ENCODE measurements around the gene SLF2. TPM values are rescaled to one million over a fixed set of nuclear protein-coding genes. Genes with fewer than 3 reads are reported as not detected.

SLF2 gene
- total and polyA plus RNA-seq, 9 of the 15 experiments (the other 6 are each of a cell fraction or from before 2014, with no cell fraction given): 1.7 to 18.4 (median 7.8) TPM

- 0 out of 2 replicates have a peak, but pooled peaks have one; percentile 19 for TF ChIP-seq ZNF511 (CRISPR knock-in tag; IDR thresholded peaks at IDR 0.05)
- TF ChIP-seq FOS (IDR thresholded peaks at IDR 0.05; ENCODE audit: extremely low read depth, insufficient read length): no peak
- TF ChIP-seq HDAC6 (IDR thresholded peaks at IDR 0.05; ENCODE audit: low read depth, low read length): no peak
- no peak for TF ChIP-seq NFYB (IDR thresholded peaks at IDR 0.05; ENCODE audit: extremely low read depth, insufficient read length)
- TF ChIP-seq ETV6 (IDR thresholded peaks at IDR 0.05; ENCODE audit: borderline replicate concordance in 1 of 2, low read depth in 2 of 2, low read length in 1 of 2): no peak
- TF ChIP-seq ETV6 (CRISPR knock-in tag; IDR thresholded peaks at IDR 0.05; ENCODE audit: borderline replicate concordance): no peak
- TF ChIP-seq POLR3G (IDR thresholded peaks at IDR 0.05; ENCODE audit: extremely low read depth, insufficient read length, insufficient replicate concordance): no peak
- TF ChIP-seq TFE3 (CRISPR knock-in tag; IDR thresholded peaks at IDR 0.05): no peak
- TF ChIP-seq, protein P1, sequence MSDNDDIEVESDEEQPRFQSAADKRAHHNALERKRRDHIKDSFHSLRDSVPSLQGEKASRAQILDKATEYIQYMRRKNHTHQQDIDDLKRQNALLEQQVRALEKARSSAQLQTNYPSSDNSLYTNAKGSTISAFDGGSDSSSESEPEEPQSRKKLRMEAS (CRISPR knock-in tag; IDR thresholded peaks at IDR 0.05): peak; percentile 61
- peak; percentile 70 to 81 for TF ChIP-seq RAD21 (CRISPR knock-in tag; conservative IDR thresholded peaks at IDR 0.05 in 1 of 2, IDR thresholded peaks at IDR 0.05 in 1 of 2)
- TF ChIP-seq, protein P2, sequence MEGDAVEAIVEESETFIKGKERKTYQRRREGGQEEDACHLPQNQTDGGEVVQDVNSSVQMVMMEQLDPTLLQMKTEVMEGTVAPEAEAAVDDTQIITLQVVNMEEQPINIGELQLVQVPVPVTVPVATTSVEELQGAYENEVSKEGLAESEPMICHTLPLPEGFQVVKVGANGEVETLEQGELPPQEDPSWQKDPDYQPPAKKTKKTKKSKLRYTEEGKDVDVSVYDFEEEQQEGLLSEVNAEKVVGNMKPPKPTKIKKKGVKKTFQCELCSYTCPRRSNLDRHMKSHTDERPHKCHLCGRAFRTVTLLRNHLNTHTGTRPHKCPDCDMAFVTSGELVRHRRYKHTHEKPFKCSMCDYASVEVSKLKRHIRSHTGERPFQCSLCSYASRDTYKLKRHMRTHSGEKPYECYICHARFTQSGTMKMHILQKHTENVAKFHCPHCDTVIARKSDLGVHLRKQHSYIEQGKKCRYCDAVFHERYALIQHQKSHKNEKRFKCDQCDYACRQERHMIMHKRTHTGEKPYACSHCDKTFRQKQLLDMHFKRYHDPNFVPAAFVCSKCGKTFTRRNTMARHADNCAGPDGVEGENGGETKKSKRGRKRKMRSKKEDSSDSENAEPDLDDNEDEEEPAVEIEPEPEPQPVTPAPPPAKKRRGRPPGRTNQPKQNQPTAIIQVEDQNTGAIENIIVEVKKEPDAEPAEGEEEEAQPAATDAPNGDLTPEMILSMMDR (IDR thresholded peaks at IDR 0.05 in 2 of 3, conservative IDR thresholded peaks at IDR 0.05 in 1 of 3; ENCODE audit: insufficient read depth in 2 of 3, low read depth in 1 of 3, low read length in 3 of 3): peak; percentile 83 to 87 (median 86)
- no peak for TF ChIP-seq ZNF584 (CRISPR knock-in tag; IDR thresholded peaks at IDR 0.05; ENCODE audit: low read depth)
- TF ChIP-seq ZBTB26 (CRISPR knock-in tag; IDR thresholded peaks at IDR 0.05): no peak
- peak; percentile 43; the same call in 1 of the 2 replicates for TF ChIP-seq SMC3 (conservative IDR thresholded peaks at IDR 0.05; ENCODE audit: insufficient read depth, low read depth, low read length)
- TF ChIP-seq, protein P3, sequence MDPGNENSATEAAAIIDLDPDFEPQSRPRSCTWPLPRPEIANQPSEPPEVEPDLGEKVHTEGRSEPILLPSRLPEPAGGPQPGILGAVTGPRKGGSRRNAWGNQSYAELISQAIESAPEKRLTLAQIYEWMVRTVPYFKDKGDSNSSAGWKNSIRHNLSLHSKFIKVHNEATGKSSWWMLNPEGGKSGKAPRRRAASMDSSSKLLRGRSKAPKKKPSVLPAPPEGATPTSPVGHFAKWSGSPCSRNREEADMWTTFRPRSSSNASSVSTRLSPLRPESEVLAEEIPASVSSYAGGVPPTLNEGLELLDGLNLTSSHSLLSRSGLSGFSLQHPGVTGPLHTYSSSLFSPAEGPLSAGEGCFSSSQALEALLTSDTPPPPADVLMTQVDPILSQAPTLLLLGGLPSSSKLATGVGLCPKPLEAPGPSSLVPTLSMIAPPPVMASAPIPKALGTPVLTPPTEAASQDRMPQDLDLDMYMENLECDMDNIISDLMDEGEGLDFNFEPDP (CRISPR knock-in tag; IDR thresholded peaks at IDR 0.05): no peak
- no peak for TF ChIP-seq ZNF398 (CRISPR knock-in tag; IDR thresholded peaks at IDR 0.05)
- TF ChIP-seq BHLHE40 (IDR thresholded peaks at IDR 0.05; ENCODE audit: low read length): 0 out of 2 replicates have a peak, but pooled peaks have one; percentile 5
These were observed 101.6 kb downstream of the SLF2 start (continued) for GRCh38 chr10:101014230-101014884.
